ENCODE measurements around the gene SMARCA4.
A peak's percentile ranks its signal among the peaks of the same experiment; 100 is the strongest.

The SMARCA4 gene

DNA sequence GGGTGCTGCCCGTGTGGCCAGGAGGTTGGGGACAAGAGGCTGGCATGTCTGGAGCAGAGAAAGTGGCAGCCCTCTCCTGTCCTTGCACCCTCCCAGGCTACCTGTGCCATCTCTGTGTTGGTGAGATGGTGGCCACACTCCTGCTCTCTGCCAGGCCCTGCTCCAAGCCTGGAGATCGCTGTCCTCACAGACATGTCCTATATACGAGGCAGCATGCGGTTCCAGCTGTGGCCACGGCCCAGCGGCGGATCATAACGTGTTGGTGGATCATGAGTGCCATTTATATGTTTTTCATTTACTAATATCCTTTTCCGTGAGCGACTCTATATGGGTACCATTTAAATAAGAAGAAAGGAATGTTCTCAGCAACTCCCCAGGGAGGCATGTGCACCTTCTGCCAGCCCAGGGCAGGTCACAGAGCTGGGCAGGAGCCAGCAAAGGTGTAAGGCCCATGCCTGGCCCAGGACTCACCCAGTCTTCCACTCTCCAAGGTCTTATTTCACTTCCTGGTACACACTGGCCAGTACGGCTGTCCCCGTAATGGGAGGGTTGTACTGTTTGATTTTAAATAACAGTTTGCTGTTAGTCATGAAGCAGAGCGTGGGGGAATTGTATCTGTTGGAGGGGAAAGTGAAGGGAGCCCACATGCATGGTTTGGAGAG lies 81.3 kb downstream of the SMARCA4 start:
- TF ChIP-seq, protein P1, sequence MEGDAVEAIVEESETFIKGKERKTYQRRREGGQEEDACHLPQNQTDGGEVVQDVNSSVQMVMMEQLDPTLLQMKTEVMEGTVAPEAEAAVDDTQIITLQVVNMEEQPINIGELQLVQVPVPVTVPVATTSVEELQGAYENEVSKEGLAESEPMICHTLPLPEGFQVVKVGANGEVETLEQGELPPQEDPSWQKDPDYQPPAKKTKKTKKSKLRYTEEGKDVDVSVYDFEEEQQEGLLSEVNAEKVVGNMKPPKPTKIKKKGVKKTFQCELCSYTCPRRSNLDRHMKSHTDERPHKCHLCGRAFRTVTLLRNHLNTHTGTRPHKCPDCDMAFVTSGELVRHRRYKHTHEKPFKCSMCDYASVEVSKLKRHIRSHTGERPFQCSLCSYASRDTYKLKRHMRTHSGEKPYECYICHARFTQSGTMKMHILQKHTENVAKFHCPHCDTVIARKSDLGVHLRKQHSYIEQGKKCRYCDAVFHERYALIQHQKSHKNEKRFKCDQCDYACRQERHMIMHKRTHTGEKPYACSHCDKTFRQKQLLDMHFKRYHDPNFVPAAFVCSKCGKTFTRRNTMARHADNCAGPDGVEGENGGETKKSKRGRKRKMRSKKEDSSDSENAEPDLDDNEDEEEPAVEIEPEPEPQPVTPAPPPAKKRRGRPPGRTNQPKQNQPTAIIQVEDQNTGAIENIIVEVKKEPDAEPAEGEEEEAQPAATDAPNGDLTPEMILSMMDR (IDR thresholded peaks at IDR 0.05; ENCODE audit: unreplicated experiment in 3 of 3), result no peak
- Mint-ChIP-seq H3K36me3 (ENCODE audit: low read depth) (peaks cover 79% of the 10 kb centered on the region), H3K27me3 (ENCODE audit: low read depth) (no peaks in the 10 kb centered on the region), H3K9me3 (no peaks in the 10 kb centered on the region), H3K27ac (no peak overlapping the region), H3K4me3 (no peak overlapping the region), H3K4me1 (no peaks in the 10 kb centered on the region)

DNA sequence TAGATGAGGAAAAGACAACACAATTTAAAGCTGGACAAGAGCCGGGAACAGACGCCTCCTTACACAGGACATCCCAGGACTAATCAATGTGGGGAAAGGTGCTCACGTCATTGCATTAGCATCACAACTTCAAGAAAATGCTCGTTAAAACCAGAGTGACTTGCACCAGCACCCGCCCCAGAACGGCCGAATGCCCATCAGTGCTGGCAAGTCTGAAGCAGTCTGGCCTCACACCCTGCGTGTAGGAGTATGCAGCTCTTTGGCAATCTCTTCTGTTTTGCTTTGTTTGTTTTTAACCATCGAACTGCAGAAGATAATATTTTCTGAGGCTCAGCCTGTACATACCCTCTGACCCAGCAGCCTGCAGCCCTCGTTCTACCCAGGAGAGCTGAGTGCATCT lies 83.6 kb downstream of the SMARCA4 start:
- Mint-ChIP-seq H3K36me3 (ENCODE audit: low read depth) (peaks cover 72% of the 10 kb centered on the region), H3K27me3 (ENCODE audit: low read depth) (no peaks in the 10 kb centered on the region), H3K9me3 (no peaks in the 10 kb centered on the region), H3K4me1 (peaks cover 6% of the 10 kb centered on the region), H3K27ac (no peak overlapping the region), H3K4me3 (no peak overlapping the region)
- TF ChIP-seq, protein P1 (IDR thresholded peaks at IDR 0.05; ENCODE audit: unreplicated experiment in 3 of 3), result no peak

DNA sequence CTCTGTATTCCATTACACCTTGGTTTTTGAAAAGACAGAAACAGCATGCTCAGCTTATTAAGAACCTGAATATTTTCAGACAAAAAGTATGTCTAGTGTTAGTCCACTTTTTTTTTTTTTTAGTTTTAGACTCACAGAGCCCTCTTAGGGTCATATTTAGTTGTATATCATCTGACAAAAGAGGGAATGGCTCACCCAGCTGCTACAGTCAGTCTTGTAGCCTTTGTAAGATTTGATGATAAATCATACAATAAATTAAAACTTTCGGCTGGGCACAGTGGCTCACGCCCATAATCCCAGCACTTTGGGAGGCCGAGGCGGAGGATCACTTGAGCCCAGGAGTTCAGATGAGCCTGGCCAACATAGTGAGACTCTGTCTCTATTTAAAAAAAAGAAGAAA lies 84.7 kb downstream of the SMARCA4 start:
- H3K27ac Mint-ChIP-seq, result peak overlapping the region in 1 of 3 experiments; percentile 27
- no peaks in the 10 kb centered on the region for H3K9me3 Mint-ChIP-seq
- H3K4me3 Mint-ChIP-seq, result no peak overlapping the region
- H3K4me1 Mint-ChIP-seq, result peaks cover 6% of the 10 kb centered on the region
- H3K27me3 Mint-ChIP-seq (ENCODE audit: low read depth), result no peaks in the 10 kb centered on the region
- H3K36me3 Mint-ChIP-seq (ENCODE audit: low read depth), result peaks cover 68% of the 10 kb centered on the region
- TF ChIP-seq, protein P1 (IDR thresholded peaks at IDR 0.05; ENCODE audit: unreplicated experiment in 3 of 3), result no peak

DNA sequence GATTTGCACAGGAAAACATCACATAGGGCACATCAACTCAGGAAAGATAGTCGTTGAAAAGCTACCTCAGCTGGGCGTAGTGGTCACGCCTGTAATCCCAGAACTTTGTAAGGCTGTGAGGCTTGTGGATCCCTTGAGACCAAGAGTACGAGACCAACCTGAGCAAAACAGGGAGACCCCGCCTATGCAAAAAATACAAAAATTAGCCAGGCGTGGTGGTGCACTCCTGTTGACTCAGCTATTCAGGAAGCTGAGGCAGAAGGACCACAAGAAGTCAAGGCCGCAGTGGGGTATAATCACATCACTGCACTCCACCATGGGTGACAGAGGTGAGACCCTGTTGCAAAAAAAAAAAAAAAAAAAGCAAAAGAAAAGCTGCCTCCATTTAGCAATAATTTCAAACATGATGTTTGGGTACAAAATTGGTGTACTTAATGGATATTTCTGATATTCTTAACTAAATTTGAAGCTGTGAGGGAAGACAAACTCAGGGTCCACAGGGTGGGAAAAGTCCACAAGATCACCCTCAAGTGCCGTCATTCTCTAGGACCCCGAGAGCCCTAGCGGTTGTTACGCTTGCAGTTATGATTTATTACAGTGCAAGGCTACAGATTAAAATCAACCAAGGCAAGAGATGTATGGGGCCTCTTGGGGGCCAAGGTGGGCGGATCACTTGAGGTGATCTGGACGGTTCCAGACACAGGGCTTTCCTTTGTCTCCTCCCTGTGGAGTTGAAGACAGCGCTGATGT lies 86.0 kb downstream of the SMARCA4 start:
- H3K27ac Mint-ChIP-seq, result peak overlapping the region in 1 of 3 experiments; percentile 38
- H3K4me3 Mint-ChIP-seq, result no peak overlapping the region
- peaks cover 64% of the 10 kb centered on the region for H3K36me3 Mint-ChIP-seq (ENCODE audit: low read depth)
- no peaks in the 10 kb centered on the region for H3K9me3 Mint-ChIP-seq
- peaks cover 6% of the 10 kb centered on the region for H3K4me1 Mint-ChIP-seq
- TF ChIP-seq, protein P1 (IDR thresholded peaks at IDR 0.05; ENCODE audit: unreplicated experiment in 3 of 3), result no peak
- H3K27me3 Mint-ChIP-seq (ENCODE audit: low read depth), result no peaks in the 10 kb centered on the region

DNA sequence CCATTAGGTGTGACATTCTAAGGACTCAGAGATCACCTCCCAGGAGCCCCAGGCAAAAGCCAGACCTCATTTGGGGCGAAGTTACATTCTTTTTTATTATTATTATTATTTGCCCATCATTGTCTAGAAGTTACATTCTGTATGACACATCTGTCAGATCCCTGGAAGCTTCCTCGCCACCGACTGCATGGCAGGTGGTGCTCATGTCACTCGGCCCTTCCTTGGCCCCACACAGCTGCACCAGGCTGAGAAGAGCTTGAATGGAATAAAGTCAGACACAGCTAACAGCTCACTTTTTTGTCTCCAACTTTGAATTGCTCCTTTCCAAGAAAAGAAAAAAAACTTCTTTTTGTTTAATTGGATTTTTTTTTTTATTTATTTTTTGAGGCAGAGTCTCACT lies 87.0 kb downstream of the SMARCA4 start:
- Mint-ChIP-seq H3K4me1 (peaks cover 6% of the 10 kb centered on the region), H3K4me3 (no peak overlapping the region), H3K9me3 (no peaks in the 10 kb centered on the region), H3K27me3 (ENCODE audit: low read depth) (no peaks in the 10 kb centered on the region), H3K36me3 (ENCODE audit: low read depth) (peaks cover 61% of the 10 kb centered on the region), H3K27ac (no peak overlapping the region)
- TF ChIP-seq, protein P1 (IDR thresholded peaks at IDR 0.05; ENCODE audit: unreplicated experiment in 3 of 3), result no peak

Data from nephron (organoid).